Fibroblast of gingiva (primary cell): Measurements from ENCODE around the gene ASTN2.

Experiments
- DNase-seq: peaks from one replicate; pipeline ENCODE4 v3.0.0-alpha.2; 2011; ENCODE audit warnings: low read depth

Gene ASTN2

GRCh38 chr9:117415358-117415914 is 579 bp upstream of the ASTN2 start:
- no peak for DNase-seq

- no peak for DNase-seq
These were observed 494 bp downstream of the ASTN2 start for GRCh38 chr9:117414220-117414905.

- no peak for DNase-seq
These were observed 1.3 kb downstream of the ASTN2 start for GRCh38 chr9:117413346-117414219.

GRCh38 chr9:117412841-117413240 is 2.0 kb downstream of the ASTN2 start:
- no peak for DNase-seq

- no peak for DNase-seq
These were observed 2.7 kb downstream of the ASTN2 start for GRCh38 chr9:117412006-117412715.

GRCh38 chr9:117411547-117411946 is 3.3 kb downstream of the ASTN2 start:
- no peak for DNase-seq

GRCh38 chr9:117409321-117409720 is 5.5 kb downstream of the ASTN2 start:
- no peak for DNase-seq

GRCh38 chr9:117407436-117408022 is 7.3 kb downstream of the ASTN2 start:
- DNase-seq = no peak

GRCh38 chr9:117405950-117406705 is 8.7 kb downstream of the ASTN2 start:
- no peak for DNase-seq

- no peak for DNase-seq
These were observed 11.0 kb downstream of the ASTN2 start for GRCh38 chr9:117403848-117404247.

- DNase-seq = no peak
These were observed 11.4 kb downstream of the ASTN2 start for GRCh38 chr9:117403403-117403811.

- no peak for DNase-seq
These were observed 14.7 kb downstream of the ASTN2 start for GRCh38 chr9:117400171-117400570.

GRCh38 chr9:117395151-117395650 is 19.7 kb downstream of the ASTN2 start:
- DNase-seq = no peak

GRCh38 chr9:117394655-117395054 is 20.2 kb downstream of the ASTN2 start:
- DNase-seq = no peak

GRCh38 chr9:117392992-117393391 is 21.9 kb downstream of the ASTN2 start:
- no peak for DNase-seq

GRCh38 chr9:117387422-117387821 is 27.4 kb downstream of the ASTN2 start:
- no peak for DNase-seq

- DNase-seq = no peak
These were observed 35.5 kb downstream of the ASTN2 start for GRCh38 chr9:117379341-117379740.

- no peak for DNase-seq
These were observed 37.8 kb downstream of the ASTN2 start for GRCh38 chr9:117377046-117377445.

GRCh38 chr9:117375956-117376355 is 38.9 kb downstream of the ASTN2 start:
- no peak for DNase-seq

- DNase-seq = no peak
These were observed 40.7 kb downstream of the ASTN2 start for GRCh38 chr9:117374076-117374725.
